Endodermal cell (in vitro differentiated cells): ENCODE data around the gene SLC2A11. TPM values are rescaled to one million over a fixed set of nuclear protein-coding genes. Genes with fewer than 3 reads are reported as not detected.
A peak's percentile ranks its signal among the peaks of the same experiment; 100 is the strongest.

Experiments used
- DNase-seq: peaks from one replicate; pipeline ENCODE4 v3.0.0-alpha.2; 2017
- H3K27ac ChIP-seq: 2 replicates; pipeline ENCODE4 v1.5.1; 2013; ENCODE audit warnings: mild to moderate bottlenecking, low read depth, low read length, moderate library complexity
- H3K27me3 ChIP-seq: 2 replicates; pipeline ENCODE4 v1.6.1; 2013; ENCODE audit warnings: mild to moderate bottlenecking, low read length, moderate library complexity; ENCODE audit not compliant: insufficient read depth, control insufficient read depth, poor library complexity, severe bottlenecking
- H3K36me3 ChIP-seq: 2 replicates; pipeline ENCODE4 v1.7.0; 2013; ENCODE audit warnings: mild to moderate bottlenecking, low read length, moderate library complexity; ENCODE audit not compliant: control insufficient read depth, insufficient read depth
- H3K4me1 ChIP-seq: one replicate; pipeline ENCODE4 v1.7.0; 2013; ENCODE audit warnings: low read length; ENCODE audit not compliant: control insufficient read depth, insufficient read depth
- H3K4me3 ChIP-seq: 2 replicates; pipeline ENCODE4 v1.5.1; 2013; ENCODE audit warnings: mild to moderate bottlenecking, low read length, moderate library complexity
- H3K9ac ChIP-seq: 2 replicates; pipeline ENCODE4 v1.6.1; 2013; ENCODE audit warnings: mild to moderate bottlenecking, low read length, moderate library complexity; ENCODE audit not compliant: poor library complexity, severe bottlenecking; ENCODE audit errors: extremely low read depth
- H3K9me3 ChIP-seq: 2 replicates; pipeline ENCODE4 v1.6.1; 2013; ENCODE audit warnings: mild to moderate bottlenecking, low read length, moderate library complexity; ENCODE audit not compliant: control insufficient read depth
- H3K27ac Mint-ChIP-seq: 2 replicates; pipeline ENCODE4 v1.8.0; 2020; ENCODE audit warnings: mixed read lengths
- H3K27me3 Mint-ChIP-seq: 2 replicates; pipeline ENCODE4 v1.8.0; 2021; ENCODE audit warnings: mild to moderate bottlenecking, mixed read lengths; ENCODE audit not compliant: insufficient read depth
- H3K36me3 Mint-ChIP-seq: 2 replicates; pipeline ENCODE4 v1.8.0; 2020; ENCODE audit warnings: low read depth, mixed read lengths
- H3K4me1 Mint-ChIP-seq: 2 replicates; pipeline ENCODE4 v1.8.0; 2020; ENCODE audit warnings: mixed read lengths
- H3K4me3 Mint-ChIP-seq: 2 replicates; pipeline ENCODE4 v1.8.0; 2020; ENCODE audit warnings: mild to moderate bottlenecking, moderate library complexity, mixed read lengths
- H3K9me3 Mint-ChIP-seq: 2 replicates; pipeline ENCODE4 v1.8.0; 2020; ENCODE audit warnings: mild to moderate bottlenecking, mixed read lengths
- WGBS, 2 experiments: methylation state at CpG; one replicate each; pipeline versions ENCODE4 v1.1.5 to v1.1.7; 2013; ENCODE audit warnings: missing lambda C conversion rate in 2 of 2, mixed read lengths in 1 of 2; ENCODE audit not compliant: insufficient coverage in 1 of 2, insufficient read length in 1 of 2; 5-methylcytosine and 5-hydroxymethylcytosine counted together
- total RNA-seq, 2 donors: library from RNA; stranded (reverse); fragmentation: NEBNext Ultra II Directional in 1 of 2; extraction: Animal tissue kit (Norgen Biotek cat#: 25700) in 1 of 2; gene quantifications; 2 replicates in 1 of 2; 3 replicates in 1 of 2; pipeline ENCODE4 v1.2.1, GENCODE V29; 2021
- TF ChIP-seq, protein P1 (sequence below): fragments of 200-600 bp; sonication (generic); conservative IDR thresholded peaks from 2 replicates; pipeline ENCODE4 v1.5.0; 2021; ENCODE audit warnings: antibody characterized with exemption, mild to moderate bottlenecking

SLC2A11 gene
- total RNA-seq, 2 donors from 2014 or later = 13.1 to 14.8 TPM

- 88 to 100% methylated on average over 1 to 2 of the region's 2 CpGs for WGBS, 2 experiments
- H3K27ac ChIP-seq = no peak overlapping the region
- peaks cover 17% of the 10 kb centered on the region for H3K36me3 ChIP-seq
- Mint-ChIP-seq H3K4me1 (peaks cover 11% of the 10 kb centered on the region), H3K27ac (no peak overlapping the region), H3K4me3 (no peak overlapping the region), H3K9me3 (peaks cover 20% of the 10 kb centered on the region), H3K27me3 (peaks cover 15% of the 10 kb centered on the region), H3K36me3 (peaks cover 32% of the 10 kb centered on the region)
- H3K27me3 ChIP-seq = no peaks in the 10 kb centered on the region
- no peaks in the 10 kb centered on the region for H3K4me1 ChIP-seq
- H3K9me3 ChIP-seq = peaks cover 12% of the 10 kb centered on the region
- TF ChIP-seq, protein P1, sequence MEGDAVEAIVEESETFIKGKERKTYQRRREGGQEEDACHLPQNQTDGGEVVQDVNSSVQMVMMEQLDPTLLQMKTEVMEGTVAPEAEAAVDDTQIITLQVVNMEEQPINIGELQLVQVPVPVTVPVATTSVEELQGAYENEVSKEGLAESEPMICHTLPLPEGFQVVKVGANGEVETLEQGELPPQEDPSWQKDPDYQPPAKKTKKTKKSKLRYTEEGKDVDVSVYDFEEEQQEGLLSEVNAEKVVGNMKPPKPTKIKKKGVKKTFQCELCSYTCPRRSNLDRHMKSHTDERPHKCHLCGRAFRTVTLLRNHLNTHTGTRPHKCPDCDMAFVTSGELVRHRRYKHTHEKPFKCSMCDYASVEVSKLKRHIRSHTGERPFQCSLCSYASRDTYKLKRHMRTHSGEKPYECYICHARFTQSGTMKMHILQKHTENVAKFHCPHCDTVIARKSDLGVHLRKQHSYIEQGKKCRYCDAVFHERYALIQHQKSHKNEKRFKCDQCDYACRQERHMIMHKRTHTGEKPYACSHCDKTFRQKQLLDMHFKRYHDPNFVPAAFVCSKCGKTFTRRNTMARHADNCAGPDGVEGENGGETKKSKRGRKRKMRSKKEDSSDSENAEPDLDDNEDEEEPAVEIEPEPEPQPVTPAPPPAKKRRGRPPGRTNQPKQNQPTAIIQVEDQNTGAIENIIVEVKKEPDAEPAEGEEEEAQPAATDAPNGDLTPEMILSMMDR = no peak
- no peak overlapping the region for H3K9ac ChIP-seq
- DNase-seq = no peak
- no peak overlapping the region for H3K4me3 ChIP-seq
Observed at GRCh38 chr22:23892130-23892529, 34.5 kb downstream of the SLC2A11 start.

DNA sequence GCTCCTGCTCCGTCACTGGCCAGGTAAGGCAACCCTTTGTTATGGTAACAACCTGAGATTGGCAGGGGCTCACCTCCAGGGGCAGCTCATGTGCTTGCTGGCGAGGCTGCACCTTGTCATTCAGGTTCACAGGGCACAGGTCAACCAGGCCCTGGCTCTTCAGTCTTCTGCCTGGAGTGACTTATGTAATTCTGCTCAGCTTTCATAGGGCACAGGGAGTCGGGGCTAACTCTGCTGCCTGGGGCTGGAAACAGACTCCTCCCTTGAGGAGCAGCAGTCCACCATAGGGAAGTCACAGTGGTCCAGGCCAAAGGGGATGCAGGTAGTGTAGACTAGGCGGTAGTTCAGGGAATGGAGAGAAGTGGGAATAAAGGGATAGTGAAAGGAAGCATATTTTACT, 35.0 kb downstream of the SLC2A11 start:
- Histone ChIP-seq H3K36me3 (peaks cover 21% of the 10 kb centered on the region), H3K4me3 (no peak overlapping the region), H3K4me1 (no peaks in the 10 kb centered on the region), H3K9ac (no peak overlapping the region), H3K9me3 (peaks cover 12% of the 10 kb centered on the region), H3K27ac (no peak overlapping the region), H3K27me3 (no peaks in the 10 kb centered on the region)
- H3K4me3 Mint-ChIP-seq = no peak overlapping the region
- no peak overlapping the region for H3K27ac Mint-ChIP-seq
- H3K36me3 Mint-ChIP-seq = peaks cover 36% of the 10 kb centered on the region
- DNase-seq = no peak
- TF ChIP-seq, protein P1 = no peak
- WGBS, 2 experiments = 85 to 87% methylated on average over 3 to 4 of the region's 4 CpGs
- H3K4me1 Mint-ChIP-seq = peaks cover 11% of the 10 kb centered on the region
- H3K9me3 Mint-ChIP-seq = peaks cover 20% of the 10 kb centered on the region
- peaks cover 15% of the 10 kb centered on the region for H3K27me3 Mint-ChIP-seq

DNA sequence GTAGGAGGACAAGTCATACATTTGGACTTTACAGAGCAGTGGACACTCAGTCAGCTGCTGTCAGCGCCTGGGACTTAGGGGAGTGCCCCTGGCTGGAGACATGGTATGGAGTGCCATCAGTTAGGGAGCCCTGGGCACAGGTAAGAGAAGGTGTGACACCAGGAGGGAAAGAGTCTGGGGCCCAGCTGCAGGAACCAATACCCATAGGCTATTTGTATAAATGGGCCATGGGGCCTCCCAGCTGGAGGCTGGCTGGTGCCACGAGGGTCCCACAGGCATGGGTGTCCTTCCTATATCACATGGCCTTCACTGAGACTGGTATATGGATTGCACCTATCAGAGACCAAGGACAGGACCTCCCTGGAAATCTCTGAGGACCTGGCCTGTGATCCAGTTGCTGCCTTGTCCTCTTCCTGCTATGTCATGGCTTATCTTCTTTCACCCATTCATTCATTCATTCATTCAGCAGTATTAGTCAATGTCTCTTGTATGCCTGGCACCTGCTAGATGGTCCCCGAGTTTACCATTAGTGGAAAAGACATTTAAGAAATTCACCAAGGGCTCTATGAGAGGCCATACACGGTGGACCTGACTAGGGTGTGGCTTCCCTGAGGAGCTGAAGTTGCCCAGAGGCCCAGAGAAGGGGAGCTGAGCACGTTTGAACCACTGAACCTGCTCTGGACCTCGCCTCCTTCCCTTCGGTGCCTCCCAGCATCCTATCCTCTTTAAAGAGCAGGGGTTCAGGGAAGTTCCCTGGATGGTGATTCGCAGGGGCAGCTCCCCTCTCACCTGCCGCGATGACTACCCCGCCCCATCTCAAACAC, 35.7 kb downstream of the SLC2A11 start:
- Mint-ChIP-seq H3K27me3 (peaks cover 15% of the 10 kb centered on the region), H3K36me3 (peaks cover 39% of the 10 kb centered on the region), H3K27ac (peak overlapping the region; percentile 99), H3K9me3 (peaks cover 20% of the 10 kb centered on the region), H3K4me3 (peak overlapping the region; percentile 84), H3K4me1 (peaks cover 13% of the 10 kb centered on the region)
- Histone ChIP-seq H3K27ac (peak overlapping the region; percentile 96), H3K4me3 (peak overlapping the region; percentile 91), H3K9me3 (peaks cover 12% of the 10 kb centered on the region), H3K27me3 (no peaks in the 10 kb centered on the region), H3K9ac (no peak overlapping the region), H3K4me1 (no peaks in the 10 kb centered on the region), H3K36me3 (peaks cover 25% of the 10 kb centered on the region)
- TF ChIP-seq, protein P1 = no peak
- 35 to 38% methylated on average over 11 of the region's 11 CpGs for WGBS, 2 experiments
- no peak for DNase-seq
